Loucy (cell line): Measurements from ENCODE around the gene CCRL2.

Experiments used
- EZH2phosphoT487 ChIP-seq: fragments of 200-600 bp; IDR thresholded peaks from 2 replicates; pipeline ENCODE4 v1.6.1; 2018; ENCODE audit warnings: antibody characterized with exemption, mild to moderate bottlenecking, moderate library complexity, borderline replicate concordance
- TF ChIP-seq, protein P1 (sequence below): fragments of 200-600 bp; sonication (generic); conservative IDR thresholded peaks from 2 replicates; pipeline ENCODE4 v1.5.1; 2014; ENCODE audit warnings: mild to moderate bottlenecking, antibody characterized with exemption, low read length

DNA sequence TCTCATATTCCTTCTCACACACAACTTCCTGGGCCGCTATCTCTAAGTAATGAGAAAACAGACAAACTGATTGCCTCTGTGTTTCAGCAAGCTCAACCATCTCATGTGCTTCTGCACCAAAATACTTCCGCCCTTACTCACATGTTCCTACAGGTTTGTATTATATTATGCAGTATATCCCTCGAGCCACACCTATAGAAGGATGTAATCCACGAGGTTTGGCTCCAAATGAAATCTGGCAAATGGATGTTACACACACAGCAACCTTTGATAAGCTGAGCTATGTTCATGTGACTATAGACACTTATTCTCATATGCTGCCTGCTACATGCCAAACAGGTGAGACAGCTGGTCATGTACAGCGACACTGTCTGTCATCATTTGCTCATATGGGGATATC is 22.6 kb downstream of the CCRL2 start:
- TF ChIP-seq, protein P1, sequence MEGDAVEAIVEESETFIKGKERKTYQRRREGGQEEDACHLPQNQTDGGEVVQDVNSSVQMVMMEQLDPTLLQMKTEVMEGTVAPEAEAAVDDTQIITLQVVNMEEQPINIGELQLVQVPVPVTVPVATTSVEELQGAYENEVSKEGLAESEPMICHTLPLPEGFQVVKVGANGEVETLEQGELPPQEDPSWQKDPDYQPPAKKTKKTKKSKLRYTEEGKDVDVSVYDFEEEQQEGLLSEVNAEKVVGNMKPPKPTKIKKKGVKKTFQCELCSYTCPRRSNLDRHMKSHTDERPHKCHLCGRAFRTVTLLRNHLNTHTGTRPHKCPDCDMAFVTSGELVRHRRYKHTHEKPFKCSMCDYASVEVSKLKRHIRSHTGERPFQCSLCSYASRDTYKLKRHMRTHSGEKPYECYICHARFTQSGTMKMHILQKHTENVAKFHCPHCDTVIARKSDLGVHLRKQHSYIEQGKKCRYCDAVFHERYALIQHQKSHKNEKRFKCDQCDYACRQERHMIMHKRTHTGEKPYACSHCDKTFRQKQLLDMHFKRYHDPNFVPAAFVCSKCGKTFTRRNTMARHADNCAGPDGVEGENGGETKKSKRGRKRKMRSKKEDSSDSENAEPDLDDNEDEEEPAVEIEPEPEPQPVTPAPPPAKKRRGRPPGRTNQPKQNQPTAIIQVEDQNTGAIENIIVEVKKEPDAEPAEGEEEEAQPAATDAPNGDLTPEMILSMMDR, result no peak
- TF ChIP-seq EZH2phosphoT487, result no peak
